Mesenchymal stem cell (in vitro differentiated cells and primary cell): ENCODE measurements around the gene MSLN.

ENCODE experiments used
- DNase-seq: peaks from one replicate; pipeline ENCODE4 v3.0.0-alpha.2; 2013
- H2AFZ ChIP-seq: one replicate; pipeline ENCODE4 v1.6.1; 2013; ENCODE audit warnings: low read depth, mild to moderate bottlenecking, control low read depth, inconsistent platforms, low read length, moderate library complexity
- H2AK5ac ChIP-seq: 2 replicates; pipeline ENCODE4 v1.6.1; 2013; ENCODE audit warnings: low read length, moderate library complexity, mild to moderate bottlenecking, inconsistent platforms; ENCODE audit not compliant: severe bottlenecking
- H2BK120ac ChIP-seq: one replicate; pipeline ENCODE4 v1.6.1; 2013; ENCODE audit warnings: low read depth, mild to moderate bottlenecking, inconsistent platforms, low read length, moderate library complexity
- H2BK12ac ChIP-seq, 2 experiments: one replicate each; pipeline ENCODE4 v1.6.1; 2013; ENCODE audit warnings: inconsistent platforms in 2 of 2, low read length in 2 of 2, mild to moderate bottlenecking in 2 of 2, moderate library complexity in 2 of 2, control low read depth in 1 of 2
- H2BK15ac ChIP-seq: one replicate; pipeline ENCODE4 v1.6.1; 2013; ENCODE audit warnings: mild to moderate bottlenecking, low read depth, inconsistent platforms; ENCODE audit not compliant: poor library complexity, severe bottlenecking
- H2BK5ac ChIP-seq: 2 replicates; pipeline ENCODE4 v1.6.1; 2013; ENCODE audit warnings: low read depth, mild to moderate bottlenecking, low read length, control low read depth, inconsistent platforms; ENCODE audit not compliant: poor library complexity, severe bottlenecking
- H3K14ac ChIP-seq, 2 experiments: one replicate each; pipeline ENCODE4 v1.6.1; 2013; ENCODE audit warnings: inconsistent platforms in 2 of 2, low read length in 2 of 2, control low read depth in 1 of 2, mild to moderate bottlenecking in 1 of 2, moderate library complexity in 1 of 2
- H3K18ac ChIP-seq, 2 experiments: one replicate each; pipeline ENCODE4 v1.6.1; 2013; ENCODE audit warnings: inconsistent platforms in 2 of 2, low read length in 2 of 2, control low read depth in 1 of 2, low read depth in 1 of 2, mild to moderate bottlenecking in 1 of 2
- H3K23ac ChIP-seq, 2 experiments: one replicate each; pipeline ENCODE4 v1.6.1; 2013; ENCODE audit warnings: inconsistent platforms in 2 of 2, low read length in 2 of 2, mild to moderate bottlenecking in 2 of 2, moderate library complexity in 2 of 2, control low read depth in 1 of 2
- H3K27ac ChIP-seq: 2 replicates; pipeline ENCODE4 v1.5.1; 2013; ENCODE audit warnings: mild to moderate bottlenecking, moderate library complexity, low read length, control low read depth, inconsistent platforms; ENCODE audit not compliant: poor library complexity, severe bottlenecking
- H3K27me3 ChIP-seq, 2 experiments: 2 replicates each; pipeline versions ENCODE4 v1.6.1 to v1.7.0; 2013; ENCODE audit warnings: low read length in 2 of 2, mild to moderate bottlenecking in 2 of 2, moderate library complexity in 2 of 2, control low read depth in 1 of 2, inconsistent platforms in 1 of 2; ENCODE audit not compliant: control insufficient read depth in 1 of 2, insufficient read depth in 1 of 2
- H3K36me3 ChIP-seq, 2 experiments: 2 replicates each; pipeline versions ENCODE4 v1.6.1 to v1.7.0; 2013; ENCODE audit warnings: low read length in 2 of 2, control low read depth in 1 of 2, inconsistent platforms in 1 of 2, low read depth in 1 of 2, mild to moderate bottlenecking in 1 of 2; ENCODE audit not compliant: insufficient read depth in 2 of 2, control insufficient read depth in 1 of 2
- H3K4ac ChIP-seq, 2 experiments: one replicate each; pipeline ENCODE4 v1.6.1; 2013; ENCODE audit warnings: inconsistent platforms in 2 of 2, low read length in 2 of 2, mild to moderate bottlenecking in 2 of 2, moderate library complexity in 2 of 2, control low read depth in 1 of 2, low read depth in 1 of 2
- H3K4me1 ChIP-seq: 2 replicates; pipeline ENCODE4 v1.6.1; 2013; ENCODE audit warnings: low read depth, low read length, control low read depth; ENCODE audit not compliant: control insufficient read depth, insufficient read depth
- H3K4me2 ChIP-seq: 2 replicates; pipeline ENCODE4 v1.6.1; 2013; ENCODE audit warnings: low read length, mild to moderate bottlenecking, inconsistent platforms; ENCODE audit not compliant: poor library complexity, severe bottlenecking
- H3K4me3 ChIP-seq, 2 experiments: 2 replicates each; pipeline versions ENCODE4 v1.5.1 to v1.7.0; 2013; ENCODE audit warnings: low read length in 2 of 2, mild to moderate bottlenecking in 2 of 2, control low read depth in 1 of 2, low read depth in 1 of 2; ENCODE audit not compliant: insufficient read depth in 1 of 2
- H3K79me1 ChIP-seq: replicated peaks from 2 replicates; pipeline ENCODE4 v1.6.1; 2013; ENCODE audit warnings: mild to moderate bottlenecking, control low read depth, low read length, inconsistent platforms; ENCODE audit not compliant: poor library complexity, severe bottlenecking
- H3K9ac ChIP-seq: 2 replicates; pipeline ENCODE4 v1.7.0; 2013; ENCODE audit warnings: mild to moderate bottlenecking, low read length, moderate library complexity
- H3K9me3 ChIP-seq: 2 replicates; pipeline ENCODE4 v1.7.0; 2013; ENCODE audit warnings: mild to moderate bottlenecking, low read length; ENCODE audit not compliant: control insufficient read depth
- H4K8ac ChIP-seq: one replicate; pipeline ENCODE4 v1.6.1; 2013; ENCODE audit warnings: inconsistent platforms, mild to moderate bottlenecking, low read length, moderate library complexity
- H4K91ac ChIP-seq: one replicate; pipeline ENCODE4 v1.6.1; 2013; ENCODE audit warnings: mild to moderate bottlenecking, low read length, inconsistent platforms
- WGBS: methylation state at CpG from one replicate; pipeline ENCODE4 v1.1.7; 2013; ENCODE audit warnings: mixed read lengths; 5-methylcytosine and 5-hydroxymethylcytosine counted together

MSLN gene

GRCh38 chr16:728131-728889, 32.2 kb upstream of the MSLN start:
- Histone ChIP-seq H3K4me2 (peak overlapping the region; percentile 93), H2BK5ac (no peak overlapping the region), H3K27ac (no peak overlapping the region), H3K9ac (peak overlapping the region; percentile 22), H2AK5ac (no peak overlapping the region), H2BK12ac (peak overlapping the region in 1 of 2 experiments; percentile 27), H2AFZ (peak overlapping the region; percentile 68), H3K14ac (peak overlapping the region in 1 of 2 experiments; percentile 94), H4K8ac (peak overlapping the region; percentile 31), H3K18ac (peak overlapping the region; percentile 40 to 98), H2BK15ac (peak overlapping the region; percentile 34), H2BK120ac (peak overlapping the region; percentile 44), H3K27me3 (peaks cover 0 to 19% of the 10 kb centered on the region in 2 experiments), H3K23ac (peak overlapping the region in 1 of 2 experiments; percentile 94), H3K4ac (peak overlapping the region in 1 of 2 experiments; percentile 78), H3K4me3 (peak overlapping the region; percentile 56 to 82), H3K9me3 (no peaks in the 10 kb centered on the region), H3K36me3 (peaks cover 12 to 49% of the 10 kb centered on the region in 2 experiments), H4K91ac (peak overlapping the region; percentile 93), H3K4me1 (peaks cover 38% of the 10 kb centered on the region), H3K79me1 (no peaks in the 10 kb centered on the region)
- WGBS: 1% methylated on average over 45 of the region's 80 CpGs
- peak; percentile 89 for DNase-seq

- Histone ChIP-seq H3K27ac (no peak overlapping the region), H4K91ac (peak overlapping the region; percentile 59), H2BK120ac (no peak overlapping the region), H3K36me3 (peaks cover 20 to 53% of the 10 kb centered on the region in 2 experiments), H3K4me2 (peak overlapping the region; percentile 93), H3K79me1 (no peaks in the 10 kb centered on the region), H2AK5ac (no peak overlapping the region), H3K4ac (no peak overlapping the region), H3K14ac (no peak overlapping the region), H3K18ac (peak overlapping the region in 1 of 2 experiments; percentile 41), H3K9me3 (no peaks in the 10 kb centered on the region), H3K27me3 (peaks cover 0 to 19% of the 10 kb centered on the region in 2 experiments), H2BK5ac (no peak overlapping the region), H3K4me1 (peaks cover 38% of the 10 kb centered on the region), H3K23ac (no peak overlapping the region), H2AFZ (no peak overlapping the region), H2BK15ac (no peak overlapping the region), H2BK12ac (peak overlapping the region in 1 of 2 experiments; percentile 33), H3K4me3 (peak overlapping the region; percentile 8 to 67), H3K9ac (no peak overlapping the region), H4K8ac (no peak overlapping the region)
- DNase-seq: peak; percentile 33
- 70% methylated on average over 55 of the region's 55 CpGs for WGBS
These were observed 31.4 kb upstream of the MSLN start for GRCh38 chr16:728890-729744.

GRCh38 chr16:729768-730665, 30.5 kb upstream of the MSLN start:
- no peak overlapping the region for H3K27ac ChIP-seq

More at GRCh38 chr16:729768-730665, 30.5 kb upstream of the MSLN start:
- Histone ChIP-seq H2BK5ac (no peak overlapping the region), H4K91ac (no peak overlapping the region), H3K9me3 (no peaks in the 10 kb centered on the region), H2AFZ (no peak overlapping the region), H3K18ac (no peak overlapping the region), H3K27me3 (peaks cover 0 to 19% of the 10 kb centered on the region in 2 experiments), H3K4ac (no peak overlapping the region), H3K23ac (no peak overlapping the region), H3K4me1 (peaks cover 33% of the 10 kb centered on the region), H2BK12ac (no peak overlapping the region), H4K8ac (no peak overlapping the region), H3K14ac (no peak overlapping the region), H3K36me3 (peaks cover 28 to 62% of the 10 kb centered on the region in 2 experiments), H3K9ac (no peak overlapping the region), H3K4me3 (no peak overlapping the region), H2AK5ac (no peak overlapping the region), H2BK120ac (no peak overlapping the region), H2BK15ac (no peak overlapping the region), H3K4me2 (no peak overlapping the region), H3K79me1 (no peaks in the 10 kb centered on the region)
- no peak for DNase-seq
- 95% methylated on average over 37 of the region's 37 CpGs for WGBS
